ENCODE data around the gene BOC. TPM values are rescaled to one million over a fixed set of nuclear protein-coding genes. Genes with fewer than 3 reads are reported as not detected.

BOC gene
- polyA plus RNA-seq, 1 donor from 2014 or later = 0.53 TPM

DNA sequence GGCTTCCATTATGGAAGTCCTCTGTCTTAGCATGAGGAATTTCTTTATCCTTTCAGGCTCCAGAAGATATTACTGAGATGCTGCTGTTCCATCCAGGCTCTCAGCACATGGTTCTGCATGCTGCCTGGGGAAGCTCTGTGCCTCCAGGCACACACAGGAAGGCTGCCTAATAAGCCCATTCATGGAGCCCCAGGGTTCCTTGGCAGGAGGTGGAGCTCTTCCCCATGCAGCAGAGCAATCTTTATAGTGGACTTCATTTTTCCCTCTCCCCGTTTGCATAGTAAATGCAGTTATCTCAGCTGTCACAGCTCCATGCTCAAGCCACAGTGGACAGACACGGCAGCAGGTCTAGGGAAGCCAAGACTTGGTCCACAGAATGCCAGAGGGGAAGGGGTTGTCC is 57.6 kb downstream of the BOC start:
- H3K79me2 ChIP-seq (replicated peaks; ENCODE audit: insufficient read depth, low read length) = no peaks in the 10 kb centered on the region
- no peak overlapping the region for H3K4me2 ChIP-seq (ENCODE audit: low read length)
- H3K9me3 ChIP-seq (ENCODE audit: low read length) = no peaks in the 10 kb centered on the region
- no peaks in the 10 kb centered on the region for H3K27me3 ChIP-seq (ENCODE audit: insufficient read depth, low read depth, low read length)
- H3K9me2 ChIP-seq (ENCODE audit: insufficient read depth, low read length) = no peaks in the 10 kb centered on the region
- H3K36me3 ChIP-seq (ENCODE audit: insufficient read depth, low read length) = no peaks in the 10 kb centered on the region
- H3F3A ChIP-seq (ENCODE audit: insufficient read depth, low read length, poor library complexity, severe bottlenecking) = no peaks in the 10 kb centered on the region
- no peaks in the 10 kb centered on the region for H4K20me1 ChIP-seq (ENCODE audit: insufficient read depth)
- TF ChIP-seq TAF1 (IDR thresholded peaks at IDR 0.05; ENCODE audit: low read depth) (no peak), POLR2AphosphoS5 (IDR thresholded peaks at IDR 0.05) (no peak), SMC3 (conservative IDR thresholded peaks at IDR 0.05; ENCODE audit: poor library complexity) (no peak), MXI1 (conservative IDR thresholded peaks at IDR 0.05; ENCODE audit: poor library complexity, severe bottlenecking) (no peak), RAD21 (conservative IDR thresholded peaks at IDR 0.05) (no peak), EZH2 (IDR thresholded peaks at IDR 0.05; ENCODE audit: borderline replicate concordance, insufficient read depth, low read length, poor library complexity, severe bottlenecking) (no peak), EP300 (conservative IDR thresholded peaks at IDR 0.05; ENCODE audit: poor library complexity, severe bottlenecking) (no peak)
- TF ChIP-seq, protein P1, sequence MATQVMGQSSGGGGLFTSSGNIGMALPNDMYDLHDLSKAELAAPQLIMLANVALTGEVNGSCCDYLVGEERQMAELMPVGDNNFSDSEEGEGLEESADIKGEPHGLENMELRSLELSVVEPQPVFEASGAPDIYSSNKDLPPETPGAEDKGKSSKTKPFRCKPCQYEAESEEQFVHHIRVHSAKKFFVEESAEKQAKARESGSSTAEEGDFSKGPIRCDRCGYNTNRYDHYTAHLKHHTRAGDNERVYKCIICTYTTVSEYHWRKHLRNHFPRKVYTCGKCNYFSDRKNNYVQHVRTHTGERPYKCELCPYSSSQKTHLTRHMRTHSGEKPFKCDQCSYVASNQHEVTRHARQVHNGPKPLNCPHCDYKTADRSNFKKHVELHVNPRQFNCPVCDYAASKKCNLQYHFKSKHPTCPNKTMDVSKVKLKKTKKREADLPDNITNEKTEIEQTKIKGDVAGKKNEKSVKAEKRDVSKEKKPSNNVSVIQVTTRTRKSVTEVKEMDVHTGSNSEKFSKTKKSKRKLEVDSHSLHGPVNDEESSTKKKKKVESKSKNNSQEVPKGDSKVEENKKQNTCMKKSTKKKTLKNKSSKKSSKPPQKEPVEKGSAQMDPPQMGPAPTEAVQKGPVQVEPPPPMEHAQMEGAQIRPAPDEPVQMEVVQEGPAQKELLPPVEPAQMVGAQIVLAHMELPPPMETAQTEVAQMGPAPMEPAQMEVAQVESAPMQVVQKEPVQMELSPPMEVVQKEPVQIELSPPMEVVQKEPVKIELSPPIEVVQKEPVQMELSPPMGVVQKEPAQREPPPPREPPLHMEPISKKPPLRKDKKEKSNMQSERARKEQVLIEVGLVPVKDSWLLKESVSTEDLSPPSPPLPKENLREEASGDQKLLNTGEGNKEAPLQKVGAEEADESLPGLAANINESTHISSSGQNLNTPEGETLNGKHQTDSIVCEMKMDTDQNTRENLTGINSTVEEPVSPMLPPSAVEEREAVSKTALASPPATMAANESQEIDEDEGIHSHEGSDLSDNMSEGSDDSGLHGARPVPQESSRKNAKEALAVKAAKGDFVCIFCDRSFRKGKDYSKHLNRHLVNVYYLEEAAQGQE (IDR thresholded peaks at IDR 0.05; ENCODE audit: borderline replicate concordance) = no peak
- TF ChIP-seq, protein P2, sequence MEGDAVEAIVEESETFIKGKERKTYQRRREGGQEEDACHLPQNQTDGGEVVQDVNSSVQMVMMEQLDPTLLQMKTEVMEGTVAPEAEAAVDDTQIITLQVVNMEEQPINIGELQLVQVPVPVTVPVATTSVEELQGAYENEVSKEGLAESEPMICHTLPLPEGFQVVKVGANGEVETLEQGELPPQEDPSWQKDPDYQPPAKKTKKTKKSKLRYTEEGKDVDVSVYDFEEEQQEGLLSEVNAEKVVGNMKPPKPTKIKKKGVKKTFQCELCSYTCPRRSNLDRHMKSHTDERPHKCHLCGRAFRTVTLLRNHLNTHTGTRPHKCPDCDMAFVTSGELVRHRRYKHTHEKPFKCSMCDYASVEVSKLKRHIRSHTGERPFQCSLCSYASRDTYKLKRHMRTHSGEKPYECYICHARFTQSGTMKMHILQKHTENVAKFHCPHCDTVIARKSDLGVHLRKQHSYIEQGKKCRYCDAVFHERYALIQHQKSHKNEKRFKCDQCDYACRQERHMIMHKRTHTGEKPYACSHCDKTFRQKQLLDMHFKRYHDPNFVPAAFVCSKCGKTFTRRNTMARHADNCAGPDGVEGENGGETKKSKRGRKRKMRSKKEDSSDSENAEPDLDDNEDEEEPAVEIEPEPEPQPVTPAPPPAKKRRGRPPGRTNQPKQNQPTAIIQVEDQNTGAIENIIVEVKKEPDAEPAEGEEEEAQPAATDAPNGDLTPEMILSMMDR (IDR thresholded peaks at IDR 0.05; ENCODE audit: poor library complexity, severe bottlenecking) = no peak
- no peak overlapping the region for H3K9ac ChIP-seq (ENCODE audit: low read length)
- no peak overlapping the region for H2AFZ ChIP-seq (ENCODE audit: low read depth, low read length)
- no peak overlapping the region for H3K4me3 ChIP-seq (ENCODE audit: low read length)
- no peak overlapping the region for H3K27ac ChIP-seq (ENCODE audit: low read length)

DNA sequence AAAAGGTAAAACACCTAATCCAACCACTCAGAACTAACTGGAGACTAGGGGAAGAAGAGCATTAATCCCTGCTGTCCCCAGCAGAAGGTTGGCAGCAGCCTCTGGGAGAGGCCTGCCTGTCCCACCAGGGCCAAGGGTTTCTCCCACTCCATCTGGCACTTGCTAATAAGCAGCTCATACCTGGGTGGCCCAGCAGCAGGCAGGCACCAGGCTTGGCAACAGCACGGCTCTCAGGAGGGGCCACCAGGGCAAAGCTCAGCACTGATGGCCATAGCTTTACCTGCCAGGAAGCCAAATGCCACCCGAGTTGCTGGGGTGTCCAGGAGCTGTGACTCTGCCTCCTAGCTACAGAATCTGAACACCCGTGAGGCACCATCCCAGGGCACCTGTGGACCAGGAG is 58.3 kb downstream of the BOC start:
- H3K79me2 ChIP-seq (replicated peaks; ENCODE audit: insufficient read depth, low read length) = no peaks in the 10 kb centered on the region

More for the DNA sequence above, 58.3 kb downstream of the BOC start:
- H3F3A ChIP-seq (ENCODE audit: insufficient read depth, low read length, poor library complexity, severe bottlenecking) = no peaks in the 10 kb centered on the region
- no peaks in the 10 kb centered on the region for H3K9me2 ChIP-seq (ENCODE audit: insufficient read depth, low read length)
- no peak overlapping the region for H2AFZ ChIP-seq (ENCODE audit: low read depth, low read length)
- no peak overlapping the region for H3K4me2 ChIP-seq (ENCODE audit: low read length)
- no peak overlapping the region for H3K27ac ChIP-seq (ENCODE audit: low read length)
- H3K36me3 ChIP-seq (ENCODE audit: insufficient read depth, low read length) = no peaks in the 10 kb centered on the region
- H3K27me3 ChIP-seq (ENCODE audit: insufficient read depth, low read depth, low read length) = no peaks in the 10 kb centered on the region
- H3K4me3 ChIP-seq (ENCODE audit: low read length) = no peak overlapping the region
- H3K9ac ChIP-seq (ENCODE audit: low read length) = no peak overlapping the region
- TF ChIP-seq, protein P2 (IDR thresholded peaks at IDR 0.05; ENCODE audit: poor library complexity, severe bottlenecking) = no peak
- TF ChIP-seq POLR2AphosphoS5 (IDR thresholded peaks at IDR 0.05) = no peak
- TF ChIP-seq EZH2 (IDR thresholded peaks at IDR 0.05; ENCODE audit: borderline replicate concordance, insufficient read depth, low read length, poor library complexity, severe bottlenecking) = no peak
- TF ChIP-seq, protein P1 (IDR thresholded peaks at IDR 0.05; ENCODE audit: borderline replicate concordance) = no peak
- no peak for TF ChIP-seq SMC3 (conservative IDR thresholded peaks at IDR 0.05; ENCODE audit: poor library complexity)
- TF ChIP-seq TAF1 (IDR thresholded peaks at IDR 0.05; ENCODE audit: low read depth) = no peak
- no peak for TF ChIP-seq EP300 (conservative IDR thresholded peaks at IDR 0.05; ENCODE audit: poor library complexity, severe bottlenecking)
- TF ChIP-seq MXI1 (conservative IDR thresholded peaks at IDR 0.05; ENCODE audit: poor library complexity, severe bottlenecking) = no peak
- no peak for TF ChIP-seq RAD21 (conservative IDR thresholded peaks at IDR 0.05)
- no peaks in the 10 kb centered on the region for H3K9me3 ChIP-seq (ENCODE audit: low read length)
- no peaks in the 10 kb centered on the region for H4K20me1 ChIP-seq (ENCODE audit: insufficient read depth)

Measured in neural cell (in vitro differentiated cells).